Gastroesophageal sphincter (tissue), 4 donors: ENCODE data around the gene KCNMB2. TPM values are rescaled to one million over a fixed set of nuclear protein-coding genes. Genes with fewer than 3 reads are reported as not detected.

Experiments
- ATAC-seq: fragments of 150-250 bp; one replicate; pipeline ENCODE4 v1.9.1; 2016; ENCODE audit warnings: mild to moderate bottlenecking, moderate library complexity
- H3K27ac ChIP-seq, 4 donors: fragments of 200-600 bp; sonication (generic) in 3 of 4; 1 replicate in 3 of 4; 2 replicates in 1 of 4; pipeline ENCODE4 v1.5.1; 2016 to 2019
- H3K27me3 ChIP-seq: fragments of 200-600 bp; sonication (generic); one replicate; pipeline ENCODE4 v1.5.1; 2019
- H3K36me3 ChIP-seq, 2 donors: fragments of 200-600 bp; sonication (generic); one replicate each; pipeline ENCODE4 v1.5.1; 2019; ENCODE audit warnings: control low read depth in 1 of 2
- H3K4me1 ChIP-seq, 3 donors: fragments of 200-600 bp; sonication (generic); 1 replicate in 2 of 3; 2 replicates in 1 of 3; pipeline ENCODE4 v1.5.1; 2016 to 2019; ENCODE audit warnings: control low read depth in 2 of 3
- H3K4me3 ChIP-seq, 2 donors: fragments of 200-600 bp; sonication (generic); one replicate each; pipeline ENCODE4 v1.5.1; 2019; ENCODE audit warnings: mild to moderate bottlenecking in 1 of 2, moderate library complexity in 1 of 2
- H3K9me3 ChIP-seq, 3 donors: fragments of 200-600 bp; sonication (generic); one replicate each; pipeline ENCODE4 v1.5.1; 2017 to 2019; ENCODE audit warnings: control low read depth in 2 of 3
- CTCF ChIP-seq, 4 experiments: fragments of 200-600 bp in 2 of 4; fragments of 450-650 bp in 2 of 4; sonication (generic) in 1 of 4; IDR thresholded peaks; one replicate each; pipeline ENCODE4 v1.5.1; 2017 to 2019; ENCODE audit warnings: antibody characterized with exemption in 4 of 4, mild to moderate bottlenecking in 2 of 4, moderate library complexity in 2 of 4
- EP300 ChIP-seq: sonication (generic); formaldehyde crosslinking; IDR thresholded peaks from one replicate; pipeline ENCODE4 v1.6.1; 2017; ENCODE audit warnings: antibody characterized with exemption, mild to moderate bottlenecking
- POLR2A ChIP-seq, 2 donors: fragments of 450-650 bp; IDR thresholded peaks; one replicate each; pipeline ENCODE4 v1.6.1; 2017; ENCODE audit warnings: antibody characterized with exemption in 2 of 2, mild to moderate bottlenecking in 2 of 2, moderate library complexity in 1 of 2
- POLR2AphosphoS5 ChIP-seq: sonication (generic); formaldehyde crosslinking; IDR thresholded peaks from one replicate; pipeline ENCODE4 v1.6.1; 2017; ENCODE audit warnings: antibody characterized with exemption
- WGBS, 2 donors: methylation state at CpG; one replicate each; pipeline ENCODE4 v1.1.5; 2018; ENCODE audit warnings: low coverage in 1 of 2; 5-methylcytosine and 5-hydroxymethylcytosine counted together
- total RNA-seq, 4 donors: library from RNA; depleted of rRNA; stranded (reverse); fragments of >200 nt; gene quantifications; one replicate each; pipeline ENCODE4 v1.1.0, GENCODE V29; 2016

KCNMB2 gene
- total RNA-seq, 4 donors from 2014 or later, result 1.3 TPM; not detected in 3

- peaks cover 0 to 5% (median 0%) of the 10 kb centered on the region in 3 donors for H3K4me1 ChIP-seq
- H3K9me3 ChIP-seq, result no peaks in the 10 kb centered on the region
- no peak for ATAC-seq
- no peak overlapping the region for H3K27ac ChIP-seq
- TF ChIP-seq POLR2AphosphoS5 (no peak), POLR2A (IDR thresholded peaks at IDR 0.05) (no peak), EP300 (no peak), CTCF (IDR thresholded peaks at IDR 0.05) (no peak)
- no peaks in the 10 kb centered on the region for H3K27me3 ChIP-seq
- no peak overlapping the region for H3K4me3 ChIP-seq
- H3K36me3 ChIP-seq, result no peaks in the 10 kb centered on the region
- 67 to 84% methylated on average over 1 to 4 of the region's 7 CpGs for WGBS, 2 donors
Observed at GRCh38 chr3:178805741-178806140, 269.5 kb downstream of the KCNMB2 start.

- WGBS, 2 donors, result 82 to 92% methylated on average over 1 of the region's 1 CpG
- Histone ChIP-seq H3K9me3 (no peaks in the 10 kb centered on the region), H3K27ac (no peak overlapping the region), H3K36me3 (no peaks in the 10 kb centered on the region), H3K4me1 (peaks cover 0 to 5% (median 0%) of the 10 kb centered on the region in 3 donors), H3K4me3 (no peak overlapping the region), H3K27me3 (no peaks in the 10 kb centered on the region)
- TF ChIP-seq POLR2AphosphoS5 (no peak), CTCF (IDR thresholded peaks at IDR 0.05) (no peak), EP300 (no peak), POLR2A (IDR thresholded peaks at IDR 0.05) (no peak)
- ATAC-seq, result no peak
Observed at GRCh38 chr3:178806651-178807050, 270.4 kb downstream of the KCNMB2 start.

GRCh38 chr3:178807694-178808093, 271.5 kb downstream of the KCNMB2 start:
- H3K27ac ChIP-seq, result no peak overlapping the region
- no peak overlapping the region for H3K4me3 ChIP-seq
- 91% methylated on average over 1 of the region's 1 CpG; no CpG with 5 or more reads in 1 of the 2 donors for WGBS, 2 donors
- H3K4me1 ChIP-seq, result peaks cover 0 to 5% (median 0%) of the 10 kb centered on the region in 3 donors
- no peaks in the 10 kb centered on the region for H3K27me3 ChIP-seq
- ATAC-seq, result no peak
- no peaks in the 10 kb centered on the region for H3K36me3 ChIP-seq
- H3K9me3 ChIP-seq, result no peaks in the 10 kb centered on the region
- TF ChIP-seq EP300 (no peak), POLR2AphosphoS5 (no peak), CTCF (IDR thresholded peaks at IDR 0.05) (no peak), POLR2A (IDR thresholded peaks at IDR 0.05) (no peak)

- no peak for ATAC-seq
- Histone ChIP-seq H3K4me3 (no peak overlapping the region), H3K36me3 (no peaks in the 10 kb centered on the region), H3K27me3 (no peaks in the 10 kb centered on the region), H3K27ac (no peak overlapping the region), H3K4me1 (peaks cover 0 to 5% (median 0%) of the 10 kb centered on the region in 3 donors), H3K9me3 (no peaks in the 10 kb centered on the region)
- TF ChIP-seq POLR2AphosphoS5 (no peak), POLR2A (IDR thresholded peaks at IDR 0.05) (no peak), CTCF (IDR thresholded peaks at IDR 0.05) (no peak), EP300 (no peak)
- WGBS, 2 donors, result 80 to 89% methylated on average over 1 of the region's 1 CpG
Observed at GRCh38 chr3:178808748-178809147, 272.5 kb downstream of the KCNMB2 start.

- Histone ChIP-seq H3K27me3 (no peaks in the 10 kb centered on the region), H3K27ac (no peak overlapping the region), H3K4me3 (no peak overlapping the region), H3K9me3 (no peaks in the 10 kb centered on the region), H3K4me1 (peaks cover 0 to 5% (median 0%) of the 10 kb centered on the region in 3 donors), H3K36me3 (no peaks in the 10 kb centered on the region)
- 16 to 82% methylated on average over 2 of the region's 2 CpGs for WGBS, 2 donors
- ATAC-seq, result no peak
- TF ChIP-seq CTCF (IDR thresholded peaks at IDR 0.05), result no peak
- no peak for TF ChIP-seq EP300
- TF ChIP-seq POLR2A (IDR thresholded peaks at IDR 0.05), result no peak
- no peak for TF ChIP-seq POLR2AphosphoS5
Observed at GRCh38 chr3:178810181-178810580, 273.9 kb downstream of the KCNMB2 start.
